ENCODE data around the gene VEPH1. TPM values are rescaled to one million over a fixed set of nuclear protein-coding genes. Genes with fewer than 3 reads are reported as not detected.

Gene VEPH1
- total RNA-seq, 6 experiments from 2014 or later: 0.51 to 1.4 (median 0.93) TPM

GRCh38 chr3:157282261-157283191 lies 220.7 kb downstream of the VEPH1 start:
- TF ChIP-seq POLR2A (IDR thresholded peaks at IDR 0.05) (no peak), CTCF (IDR thresholded peaks at IDR 0.05) (no peak)
- ATAC-seq (no peak), DNase-seq (no peak)
- Histone ChIP-seq H3K27ac (no peak overlapping the region), H3K4me3 (no peak overlapping the region), H3K27me3 (no peaks in the 10 kb centered on the region), H3K9me3 (no peaks in the 10 kb centered on the region), H3K36me3 (no peaks in the 10 kb centered on the region), H3K4me1 (no peaks in the 10 kb centered on the region)
- 58% methylated on average over 5 of the region's 5 CpGs for WGBS (ENCODE audit: insufficient coverage, low coverage, low lambda C conversion rate, missing lambda C conversion rate)
- intact Hi-C loops (cut with DNase I): no loop called here

DNA sequence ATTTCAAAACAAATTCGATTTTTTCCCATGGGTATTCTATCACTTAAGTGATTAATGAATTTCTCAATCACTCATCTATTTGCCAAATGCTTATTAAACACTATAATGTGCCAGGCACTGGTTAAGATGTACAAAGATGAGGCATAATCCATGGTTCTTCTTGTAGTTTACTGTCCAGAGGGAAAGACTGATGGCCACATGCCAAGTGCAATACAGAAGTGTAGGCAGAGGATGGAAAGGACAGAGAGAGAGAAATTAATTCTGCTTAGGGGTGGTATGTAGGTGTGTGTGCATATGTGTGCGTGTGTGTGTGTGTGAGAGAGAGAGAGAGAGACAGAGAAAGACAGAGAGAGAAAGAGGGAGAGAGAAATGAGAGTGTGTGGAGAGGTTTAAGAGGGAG lies 222.4 kb downstream of the VEPH1 start:
- H3K4me1 ChIP-seq: no peaks in the 10 kb centered on the region
- intact Hi-C loops (cut with DNase I): no loop called here
- ATAC-seq (no peak), DNase-seq (no peak)
- no peaks in the 10 kb centered on the region for H3K9me3 ChIP-seq
- TF ChIP-seq POLR2A (IDR thresholded peaks at IDR 0.05) (no peak), CTCF (IDR thresholded peaks at IDR 0.05) (no peak)
- H3K4me3 ChIP-seq: no peak overlapping the region
- H3K27me3 ChIP-seq: no peaks in the 10 kb centered on the region
- no peak overlapping the region for H3K27ac ChIP-seq
- WGBS (ENCODE audit: insufficient coverage, low coverage, low lambda C conversion rate, missing lambda C conversion rate): 42% methylated on average over 2 of the region's 2 CpGs
- no peaks in the 10 kb centered on the region for H3K36me3 ChIP-seq

- Histone ChIP-seq H3K27me3 (no peaks in the 10 kb centered on the region), H3K4me3 (no peak overlapping the region), H3K27ac (no peak overlapping the region), H3K36me3 (no peaks in the 10 kb centered on the region), H3K9me3 (no peaks in the 10 kb centered on the region), H3K4me1 (no peaks in the 10 kb centered on the region)
- DNase-seq (no peak), ATAC-seq (no peak)
- intact Hi-C loops (cut with DNase I): no loop called here
- TF ChIP-seq CTCF (IDR thresholded peaks at IDR 0.05): no peak
- TF ChIP-seq POLR2A (IDR thresholded peaks at IDR 0.05): no peak
Measured at GRCh38 chr3:157280354-157280753, 222.9 kb downstream of the VEPH1 start.

- no peak overlapping the region for H3K27ac ChIP-seq
- no peaks in the 10 kb centered on the region for H3K27me3 ChIP-seq
- TF ChIP-seq CTCF (IDR thresholded peaks at IDR 0.05) (no peak), POLR2A (IDR thresholded peaks at IDR 0.05) (no peak)
- ATAC-seq (no peak), DNase-seq (no peak)
- H3K4me1 ChIP-seq: no peaks in the 10 kb centered on the region
- intact Hi-C loops (cut with DNase I): no loop called here
- H3K9me3 ChIP-seq: no peaks in the 10 kb centered on the region
- no peak overlapping the region for H3K4me3 ChIP-seq
- WGBS (ENCODE audit: insufficient coverage, low coverage, low lambda C conversion rate, missing lambda C conversion rate): 91% methylated on average over 1 of the region's 1 CpG
- H3K36me3 ChIP-seq: no peaks in the 10 kb centered on the region
Measured at GRCh38 chr3:157279237-157279636, 224.0 kb downstream of the VEPH1 start.
